GM21360 (cell line): Measurements from ENCODE around the gene INPP5D.
"Not testable (repeated sequence)": the region's sequence is repeated elsewhere in the genome, so short reads cannot be mapped to it uniquely, and the experiment has no call there.

Experiments used
- ATAC-seq: cut with Tn5 transposase; IDR thresholded peaks from one replicate; pipeline ENCODE4 v1.9.1; 2021; ENCODE audit warnings: mild to moderate bottlenecking, moderate library complexity; ENCODE audit not compliant: unreplicated experiment

INPP5D gene

GRCh38 chr2:233133239-233133638 is 73.1 kb downstream of the INPP5D start:
- ATAC-seq: no peak

GRCh38 chr2:233135421-233135820 is 75.3 kb downstream of the INPP5D start:
- no peak for ATAC-seq

GRCh38 chr2:233137040-233137439 is 76.9 kb downstream of the INPP5D start:
- ATAC-seq: no peak

GRCh38 chr2:233140077-233140585 is 80.0 kb downstream of the INPP5D start:
- ATAC-seq: no peak

- no peak for ATAC-seq
Measured at GRCh38 chr2:233140978-233141377, 80.8 kb downstream of the INPP5D start.

GRCh38 chr2:233141901-233142300 is 81.8 kb downstream of the INPP5D start:
- no peak for ATAC-seq

GRCh38 chr2:233142355-233142897 is 82.3 kb downstream of the INPP5D start:
- ATAC-seq: peak; percentile 74

GRCh38 chr2:233143700-233144331 is 83.7 kb downstream of the INPP5D start:
- ATAC-seq: no peak

- no peak for ATAC-seq
Measured at GRCh38 chr2:233145726-233146125, 85.6 kb downstream of the INPP5D start.

- no peak for ATAC-seq
Measured at GRCh38 chr2:233146194-233146593, 86.1 kb downstream of the INPP5D start.

GRCh38 chr2:233147136-233147828 is 87.1 kb downstream of the INPP5D start:
- no peak for ATAC-seq

- ATAC-seq: no peak
Measured at GRCh38 chr2:233147829-233148167, 87.7 kb downstream of the INPP5D start.

- no peak for ATAC-seq
Measured at GRCh38 chr2:233148354-233148753, 88.2 kb downstream of the INPP5D start.

- ATAC-seq: no peak
Measured at GRCh38 chr2:233152541-233152940, 92.4 kb downstream of the INPP5D start.

GRCh38 chr2:233153146-233153798 is 93.1 kb downstream of the INPP5D start:
- no peak for ATAC-seq

GRCh38 chr2:233156001-233156400 is 95.9 kb downstream of the INPP5D start:
- ATAC-seq: no peak

GRCh38 chr2:233156461-233156860 is 96.3 kb downstream of the INPP5D start:
- not testable (repeated sequence) for ATAC-seq

GRCh38 chr2:233161730-233162129 is 101.6 kb downstream of the INPP5D start:
- no peak for ATAC-seq

- ATAC-seq: no peak
Measured at GRCh38 chr2:233162770-233163169, 102.6 kb downstream of the INPP5D start.

GRCh38 chr2:233163486-233164103 is 103.5 kb downstream of the INPP5D start:
- ATAC-seq: no peak

GRCh38 chr2:233164128-233164635 is 104.0 kb downstream of the INPP5D start:
- no peak for ATAC-seq
